Tibial nerve (tissue), 4 donors: ENCODE measurements around the gene ZDHHC4. TPM values are rescaled to one million over a fixed set of nuclear protein-coding genes. Genes with fewer than 3 reads are reported as not detected.

Source experiments
- DNase-seq, 2 donors: peaks; one replicate each; pipeline ENCODE4 v3.0.0-alpha.2; 2019; ENCODE audit warnings: low spot score in 2 of 2
- H3K27ac ChIP-seq, 4 donors: fragments of 200-600 bp; sonication (generic) in 3 of 4; one replicate each; pipeline ENCODE4 v1.5.1; 2017 to 2019; ENCODE audit warnings: mild to moderate bottlenecking in 1 of 4
- H3K27me3 ChIP-seq, 2 donors: fragments of 200-600 bp; sonication (generic) in 1 of 2; one replicate each; pipeline versions ENCODE4 v1.5.1 to v1.6.0; 2017 to 2019
- H3K36me3 ChIP-seq, 3 donors: fragments of 200-600 bp; sonication (generic); one replicate each; pipeline ENCODE4 v1.5.1; 2018 to 2019
- H3K4me1 ChIP-seq, 4 donors: fragments of 200-600 bp; sonication (generic) in 3 of 4; one replicate each; pipeline ENCODE4 v1.5.1; 2017 to 2019
- H3K4me3 ChIP-seq, 4 donors: fragments of 200-600 bp; sonication (generic) in 3 of 4; one replicate each; pipeline ENCODE4 v1.5.1; 2017 to 2019; ENCODE audit warnings: mild to moderate bottlenecking in 1 of 4, moderate library complexity in 1 of 4
- H3K9me3 ChIP-seq, 4 donors: fragments of 200-600 bp; sonication (generic) in 3 of 4; one replicate each; pipeline ENCODE4 v1.5.1; 2017 to 2019
- EP300 ChIP-seq, 2 donors: sonication (generic); formaldehyde crosslinking; IDR thresholded peaks; one replicate each; pipeline ENCODE4 v1.6.1; 2017; ENCODE audit warnings: antibody characterized with exemption in 2 of 2, mild to moderate bottlenecking in 1 of 2
- POLR2A ChIP-seq, 2 donors: fragments of 450-650 bp; IDR thresholded peaks; one replicate each; pipeline ENCODE4 v1.6.1; 2017; ENCODE audit warnings: antibody characterized with exemption in 2 of 2, mild to moderate bottlenecking in 2 of 2, moderate library complexity in 2 of 2
- WGBS, 2 donors: methylation state at CpG; one replicate each; pipeline ENCODE4 v1.1.5; 2018; 5-methylcytosine and 5-hydroxymethylcytosine counted together
- total RNA-seq, 4 donors: library from RNA; depleted of rRNA; stranded (reverse); fragments of >200 nt; gene quantifications; one replicate each; pipeline ENCODE4 v1.1.0, GENCODE V29; 2016
- TF ChIP-seq, protein P1 (sequence below), 5 experiments: fragments of 200-600 bp in 3 of 5; fragments of 450-650 bp in 2 of 5; sonication (generic) in 3 of 5; IDR thresholded peaks; one replicate each; pipeline ENCODE4 v1.5.1; 2016 to 2019; ENCODE audit warnings: antibody characterized with exemption in 5 of 5, mild to moderate bottlenecking in 3 of 5, moderate library complexity in 2 of 5

ZDHHC4 gene
- total RNA-seq, result 10 to 100 TPM; 38.1 to 48.3 (median 43.2) TPM

GRCh38 chr7:6577369-6578113 lies at the start of gene ZDHHC4:
Gene ZDHHC4 (plus strand): TSS chr7:6577454. CDS start chr7:6580562, 3,108 bp downstream.
- Histone ChIP-seq H3K27me3 (no peaks in the 10 kb centered on the region), H3K36me3 (peaks cover 0 to 34% (median 7%) of the 10 kb centered on the region in 3 donors), H3K9me3 (no peaks in the 10 kb centered on the region), H3K4me3 (peak within 1 kb of the TSS; percentile 49 to 96 (median 78)), H3K4me1 (peaks cover 0 to 4% (median 0%) of the 10 kb centered on the region in 4 donors), H3K27ac (peak within 1 kb of the TSS; percentile 88 to 97 (median 94))
- WGBS, 2 donors, result 15 to 22% methylated on average over 33 to 48 of the region's 51 CpGs
- TF ChIP-seq, protein P1, sequence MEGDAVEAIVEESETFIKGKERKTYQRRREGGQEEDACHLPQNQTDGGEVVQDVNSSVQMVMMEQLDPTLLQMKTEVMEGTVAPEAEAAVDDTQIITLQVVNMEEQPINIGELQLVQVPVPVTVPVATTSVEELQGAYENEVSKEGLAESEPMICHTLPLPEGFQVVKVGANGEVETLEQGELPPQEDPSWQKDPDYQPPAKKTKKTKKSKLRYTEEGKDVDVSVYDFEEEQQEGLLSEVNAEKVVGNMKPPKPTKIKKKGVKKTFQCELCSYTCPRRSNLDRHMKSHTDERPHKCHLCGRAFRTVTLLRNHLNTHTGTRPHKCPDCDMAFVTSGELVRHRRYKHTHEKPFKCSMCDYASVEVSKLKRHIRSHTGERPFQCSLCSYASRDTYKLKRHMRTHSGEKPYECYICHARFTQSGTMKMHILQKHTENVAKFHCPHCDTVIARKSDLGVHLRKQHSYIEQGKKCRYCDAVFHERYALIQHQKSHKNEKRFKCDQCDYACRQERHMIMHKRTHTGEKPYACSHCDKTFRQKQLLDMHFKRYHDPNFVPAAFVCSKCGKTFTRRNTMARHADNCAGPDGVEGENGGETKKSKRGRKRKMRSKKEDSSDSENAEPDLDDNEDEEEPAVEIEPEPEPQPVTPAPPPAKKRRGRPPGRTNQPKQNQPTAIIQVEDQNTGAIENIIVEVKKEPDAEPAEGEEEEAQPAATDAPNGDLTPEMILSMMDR (IDR thresholded peaks at IDR 0.05), result no peak
- TF ChIP-seq EP300 (IDR thresholded peaks at IDR 0.05), result peak; percentile 33 to 93
- peak; percentile 79 to 85 for TF ChIP-seq POLR2A (IDR thresholded peaks at IDR 0.05)
- DNase-seq, result peak; percentile 61 to 63

DNA sequence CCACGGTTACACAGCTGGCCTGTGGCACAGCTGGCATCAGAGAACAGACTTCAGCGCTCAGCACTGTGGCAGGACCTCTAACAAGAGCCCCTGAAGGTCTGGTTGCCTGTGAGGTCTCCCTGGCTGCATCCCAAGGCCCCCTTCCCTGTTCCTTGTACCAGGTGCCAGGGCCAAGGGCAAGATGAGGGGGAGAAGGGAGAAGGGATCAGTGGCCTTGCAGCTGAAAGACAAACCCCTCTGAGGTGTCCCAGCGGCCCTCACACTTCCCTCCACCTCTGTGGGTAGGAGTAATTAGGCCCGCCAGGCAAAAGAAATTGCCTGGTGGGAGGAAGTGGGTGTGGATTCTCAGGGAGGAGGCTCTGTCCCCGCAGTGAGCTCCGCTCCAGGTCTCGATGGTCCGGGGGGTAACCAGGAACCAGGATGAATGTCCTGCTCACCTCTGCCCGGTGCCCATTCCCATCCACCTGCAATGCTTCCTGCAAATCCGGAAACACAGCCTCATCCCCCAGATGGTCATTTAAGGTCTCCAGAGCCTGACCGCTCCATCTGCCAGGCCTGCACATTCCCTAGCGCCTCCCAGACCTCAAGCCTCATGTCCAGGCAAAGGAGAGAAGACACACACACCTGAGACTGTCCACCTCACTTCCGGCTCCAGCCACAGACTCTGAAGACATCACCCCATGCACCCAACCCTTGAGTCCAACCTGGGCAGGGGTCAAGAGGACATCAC lies 48.7 kb upstream of the ZDHHC4 start:
- Histone ChIP-seq H3K4me1 (peaks cover 0 to 20% (median 0%) of the 10 kb centered on the region in 4 donors), H3K27me3 (peaks cover 0 to 95% of the 10 kb centered on the region in 2 donors), H3K27ac (no peak overlapping the region), H3K36me3 (no peaks in the 10 kb centered on the region), H3K9me3 (no peaks in the 10 kb centered on the region), H3K4me3 (no peak overlapping the region)
- WGBS, 2 donors, result 68 to 69% methylated on average over 11 to 13 of the region's 13 CpGs
- TF ChIP-seq POLR2A (IDR thresholded peaks at IDR 0.05), result no peak
- TF ChIP-seq EP300 (IDR thresholded peaks at IDR 0.05), result no peak
- TF ChIP-seq, protein P1 (IDR thresholded peaks at IDR 0.05), result no peak
- DNase-seq, result no peak

DNA sequence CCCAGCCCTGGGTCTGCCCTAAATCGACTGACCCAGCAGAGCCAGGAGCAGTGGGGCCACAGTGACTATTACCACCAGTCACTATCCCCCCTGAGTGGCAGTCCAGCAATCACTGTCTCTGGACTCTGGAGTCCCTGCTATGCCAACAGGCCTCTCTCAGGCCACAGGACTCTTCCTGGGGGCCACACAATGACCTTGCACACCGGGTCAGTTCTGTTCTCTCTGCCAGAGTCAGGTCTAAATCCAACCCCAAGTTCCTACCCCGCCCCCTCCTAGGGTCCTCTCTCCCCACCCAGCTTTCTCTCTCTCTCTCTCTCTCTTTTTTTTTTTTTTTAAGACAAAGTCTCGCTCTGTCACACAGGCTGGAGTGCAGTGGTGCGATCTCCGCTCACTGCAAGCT lies 47.6 kb upstream of the ZDHHC4 start:
- H3K9me3 ChIP-seq, result no peaks in the 10 kb centered on the region
- no peak for DNase-seq
- TF ChIP-seq EP300 (IDR thresholded peaks at IDR 0.05) (no peak), POLR2A (IDR thresholded peaks at IDR 0.05) (no peak)
- TF ChIP-seq, protein P1 (IDR thresholded peaks at IDR 0.05), result no peak
- 51 to 53% methylated on average over 6 of the region's 6 CpGs for WGBS, 2 donors
- no peak overlapping the region for H3K27ac ChIP-seq
- no peak overlapping the region for H3K4me3 ChIP-seq
- no peaks in the 10 kb centered on the region for H3K36me3 ChIP-seq
- peaks cover 0 to 20% (median 0%) of the 10 kb centered on the region in 4 donors for H3K4me1 ChIP-seq
- H3K27me3 ChIP-seq, result peaks cover 0 to 95% of the 10 kb centered on the region in 2 donors

GRCh38 chr7:6530626-6531491 lies 46.4 kb upstream of the ZDHHC4 start:
- Histone ChIP-seq H3K4me1 (peaks cover 0 to 20% (median 0%) of the 10 kb centered on the region in 4 donors), H3K27me3 (peaks cover 0 to 95% of the 10 kb centered on the region in 2 donors), H3K4me3 (peak overlapping the region in 2 of 4 donors; percentile 26 to 42), H3K36me3 (no peaks in the 10 kb centered on the region), H3K27ac (no peak overlapping the region), H3K9me3 (no peaks in the 10 kb centered on the region)
- DNase-seq, result no peak
- TF ChIP-seq, protein P1 (IDR thresholded peaks at IDR 0.05), result no peak
- TF ChIP-seq POLR2A (IDR thresholded peaks at IDR 0.05) (no peak), EP300 (IDR thresholded peaks at IDR 0.05) (no peak)
- WGBS, 2 donors, result 2 to 5% methylated on average over 25 to 35 of the region's 74 CpGs
